GM19324 (cell line): ENCODE data around the gene L3MBTL4.

ENCODE experiments used
- ATAC-seq: cut with Tn5 transposase; IDR thresholded peaks from one replicate; pipeline ENCODE4 v1.9.1; 2021; ENCODE audit warnings: mild to moderate bottlenecking, moderate library complexity; ENCODE audit not compliant: unreplicated experiment, low FRiP score

L3MBTL4 gene

DNA sequence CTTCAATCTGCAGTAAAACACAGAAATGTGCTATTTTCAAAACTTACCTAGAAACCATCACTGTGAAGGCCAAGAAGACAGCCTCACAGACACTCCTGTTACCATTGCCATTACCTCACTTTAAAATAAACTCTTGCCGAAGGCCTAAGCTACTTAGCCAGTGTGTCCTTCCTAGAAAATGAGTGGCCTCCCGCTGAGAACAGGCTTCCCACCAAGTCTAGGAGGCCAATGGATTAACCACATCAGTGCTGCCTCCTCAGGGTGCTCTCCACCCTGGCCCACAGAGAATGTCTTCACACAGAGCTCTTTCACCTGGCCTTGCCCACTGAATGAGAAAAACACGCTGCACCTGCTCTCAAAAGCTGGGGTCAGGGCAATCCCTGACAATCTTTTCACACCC lies 47.5 kb downstream of the L3MBTL4 start:
- ATAC-seq = no peak

DNA sequence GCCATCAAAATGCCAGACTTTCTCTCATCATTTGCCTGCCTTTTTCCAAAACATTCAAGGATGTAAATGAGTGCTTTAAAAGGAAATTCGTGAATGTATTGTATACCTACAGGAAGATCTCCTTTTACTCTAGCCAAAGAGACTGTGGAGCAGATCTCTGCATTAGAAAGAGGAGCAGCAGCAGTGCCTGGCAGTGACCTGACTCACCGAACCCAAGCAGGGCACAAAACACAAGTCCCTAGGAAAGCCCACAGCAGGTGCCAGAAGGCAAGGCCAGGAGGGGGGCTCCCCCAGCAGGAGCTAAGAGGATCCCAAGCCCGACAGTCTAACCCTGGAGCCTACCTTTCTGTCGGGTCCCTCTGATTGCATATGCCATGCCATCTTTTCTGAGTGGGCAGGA lies 47.9 kb downstream of the L3MBTL4 start:
- ATAC-seq = no peak

DNA sequence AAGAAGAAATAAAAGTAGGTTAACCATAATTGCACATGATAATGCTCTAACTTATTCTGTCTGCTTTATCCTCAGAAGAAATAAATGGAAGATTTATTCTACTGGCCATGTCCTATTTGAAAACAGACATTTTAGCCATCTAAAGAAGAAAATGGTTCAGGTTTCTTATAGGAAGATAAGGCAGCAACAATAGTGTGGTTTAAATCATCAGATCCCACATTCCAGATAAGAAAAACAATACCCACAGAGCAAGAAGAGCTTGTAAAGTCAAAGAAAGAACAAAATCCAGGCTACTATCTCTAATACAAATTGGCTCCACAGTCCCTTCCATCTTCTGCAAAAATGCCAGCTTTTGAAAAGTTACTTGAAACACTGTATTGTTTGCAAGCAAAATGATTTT lies 49.3 kb downstream of the L3MBTL4 start:
- ATAC-seq = no peak

DNA sequence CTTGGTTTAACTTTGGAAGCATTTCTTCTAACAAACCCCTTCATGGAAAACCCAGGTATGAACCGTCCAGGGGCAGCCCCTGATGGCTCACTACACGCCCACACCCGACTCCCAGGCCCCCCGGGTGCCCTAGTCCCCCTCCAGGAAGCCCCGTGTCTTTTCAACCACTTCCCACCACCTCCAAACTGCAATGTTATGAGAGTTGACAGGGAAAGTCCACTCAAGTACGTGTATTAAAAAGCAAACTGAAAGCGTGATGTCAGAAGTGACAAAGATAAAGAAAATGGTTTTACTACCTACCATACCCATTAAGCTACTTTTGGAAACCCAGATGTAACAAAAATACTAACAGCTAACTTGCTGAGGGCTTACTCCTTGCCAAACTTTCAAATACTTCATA lies 51.5 kb downstream of the L3MBTL4 start:
- ATAC-seq = peak; percentile 63

DNA sequence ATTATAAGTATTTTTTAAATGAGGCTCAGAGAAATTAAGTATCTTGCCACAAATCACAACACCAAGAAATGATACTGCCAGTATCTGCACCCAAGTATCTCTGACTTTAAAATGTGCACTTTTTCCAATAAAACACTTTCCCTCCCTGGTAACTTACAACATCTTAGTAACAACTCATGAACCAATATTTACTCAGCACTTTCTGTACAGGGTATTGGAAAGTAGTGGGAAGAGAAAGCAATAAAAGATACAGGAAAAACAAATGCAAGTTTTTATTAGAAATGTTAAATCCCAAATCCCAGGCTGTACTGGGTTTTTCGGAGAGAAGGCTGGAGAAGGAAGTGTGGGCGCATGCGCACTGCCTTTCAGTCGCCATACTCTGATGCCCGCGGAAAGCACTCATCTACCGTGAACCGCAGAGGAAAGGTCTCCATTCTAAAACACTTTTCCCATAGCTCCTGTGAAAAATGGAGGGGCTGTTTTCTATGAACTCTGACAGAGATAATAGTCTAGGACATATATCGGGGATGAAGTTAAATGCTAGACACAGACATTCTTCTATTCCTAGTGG lies 52.1 kb downstream of the L3MBTL4 start:
- no peak for ATAC-seq

DNA sequence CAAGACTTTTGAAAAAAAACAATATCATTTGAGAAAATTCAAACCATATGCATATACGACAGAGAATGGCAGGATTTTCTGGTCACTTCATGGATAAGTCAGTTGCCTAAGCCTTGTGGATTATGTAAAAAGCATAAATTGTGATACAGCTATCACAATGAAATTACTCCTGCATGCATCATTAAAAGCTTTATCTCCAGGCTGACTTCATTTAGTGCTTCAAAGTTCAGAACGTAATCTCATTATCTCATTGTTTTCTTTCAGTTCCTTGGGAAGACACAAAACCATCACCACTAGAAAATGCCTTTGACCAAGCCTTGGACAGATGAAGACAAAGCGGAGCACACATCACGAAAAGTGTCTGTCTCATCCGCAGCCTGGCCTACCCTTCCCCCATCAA lies 57.0 kb downstream of the L3MBTL4 start:
- ATAC-seq = no peak

DNA sequence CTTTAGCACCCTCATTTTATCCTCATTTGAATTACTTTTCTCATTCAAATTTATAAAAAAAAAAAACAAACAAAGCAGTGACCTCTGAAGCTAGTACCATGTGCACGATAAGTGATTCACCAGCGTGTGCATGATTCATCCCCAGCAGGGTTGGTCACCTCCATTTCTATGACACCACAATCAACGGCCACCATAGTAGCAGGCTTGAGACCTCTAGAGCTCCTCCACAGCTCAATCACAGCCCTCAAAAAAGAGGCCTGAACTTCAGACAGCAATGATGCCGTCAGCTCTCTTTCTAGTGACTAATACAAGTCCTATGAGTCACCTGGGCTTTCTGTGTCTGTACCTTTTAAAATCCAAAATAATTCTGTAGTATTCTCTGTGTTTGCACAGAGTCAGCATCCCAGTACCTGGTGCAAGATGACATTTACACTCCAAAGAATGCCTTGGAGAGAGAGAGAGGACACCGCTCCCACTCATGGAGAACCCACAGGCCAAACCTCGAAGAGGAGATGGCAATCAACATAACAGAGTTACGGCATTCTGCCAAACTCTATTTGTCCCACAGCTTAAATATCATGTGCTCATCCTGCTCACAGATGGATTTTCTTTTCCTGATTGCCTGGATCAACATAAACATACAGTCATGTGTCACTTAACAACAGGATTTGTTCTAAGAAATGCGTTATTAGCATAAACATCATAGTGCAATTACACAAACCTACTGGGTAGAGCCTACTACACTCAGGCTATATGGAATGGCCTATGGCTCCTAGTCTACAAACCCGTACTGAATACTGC lies 58.7 kb downstream of the L3MBTL4 start:
- no peak for ATAC-seq

DNA sequence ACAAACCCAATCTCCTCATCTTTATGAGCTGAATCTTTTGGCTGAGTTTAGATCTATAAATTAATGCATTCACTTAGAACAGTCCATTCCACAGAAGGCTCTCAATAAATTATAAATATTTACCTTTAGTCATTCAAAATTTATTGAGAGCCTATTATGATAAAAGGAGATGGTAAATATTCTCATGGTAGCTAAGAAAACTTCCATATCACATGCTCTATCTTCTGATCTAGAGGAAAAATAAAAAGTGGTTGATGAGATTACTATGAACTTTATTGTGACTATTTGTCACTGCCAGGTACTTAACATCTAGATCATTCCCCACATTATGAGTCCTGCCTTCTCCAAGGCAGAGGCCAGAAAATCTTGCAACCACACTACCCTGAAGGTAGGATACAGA lies 62.4 kb downstream of the L3MBTL4 start:
- ATAC-seq = no peak

DNA sequence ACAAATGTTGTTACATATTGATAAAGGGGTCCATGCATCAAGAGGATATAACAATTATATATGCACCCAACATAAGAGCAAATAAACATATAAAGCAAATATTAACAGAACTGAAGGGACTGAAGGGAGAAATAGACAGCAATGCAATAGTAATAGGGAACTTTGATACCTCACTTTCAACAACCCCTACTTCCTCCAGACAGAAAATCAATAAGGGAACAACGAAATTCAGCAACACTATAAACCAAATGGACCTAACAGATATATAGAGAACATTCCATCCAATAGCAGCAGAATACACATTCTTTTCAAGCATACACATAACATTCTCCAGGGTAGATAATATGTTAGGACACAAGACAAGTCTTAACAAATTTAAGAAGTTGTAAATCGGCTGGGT lies 71.7 kb downstream of the L3MBTL4 start:
- ATAC-seq = no peak

DNA sequence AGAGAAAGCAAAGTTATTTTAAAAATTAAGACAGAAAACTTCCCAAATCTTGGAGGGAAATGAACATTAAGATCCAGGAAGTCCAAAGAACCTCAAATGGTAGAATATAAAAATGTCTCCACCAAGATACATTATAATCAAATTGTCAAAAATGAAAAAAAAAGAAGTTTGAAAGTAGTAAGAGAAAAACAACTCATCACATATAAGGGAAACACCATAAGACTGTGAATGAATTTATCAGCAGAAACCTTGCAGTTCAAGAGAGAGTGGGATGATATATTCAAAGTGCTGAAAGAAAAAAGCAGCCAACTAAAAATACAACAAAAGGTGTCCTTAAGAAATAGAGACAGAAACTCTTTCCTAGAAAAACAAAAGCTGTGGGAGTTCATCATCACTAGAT lies 73.0 kb downstream of the L3MBTL4 start:
- no peak for ATAC-seq

DNA sequence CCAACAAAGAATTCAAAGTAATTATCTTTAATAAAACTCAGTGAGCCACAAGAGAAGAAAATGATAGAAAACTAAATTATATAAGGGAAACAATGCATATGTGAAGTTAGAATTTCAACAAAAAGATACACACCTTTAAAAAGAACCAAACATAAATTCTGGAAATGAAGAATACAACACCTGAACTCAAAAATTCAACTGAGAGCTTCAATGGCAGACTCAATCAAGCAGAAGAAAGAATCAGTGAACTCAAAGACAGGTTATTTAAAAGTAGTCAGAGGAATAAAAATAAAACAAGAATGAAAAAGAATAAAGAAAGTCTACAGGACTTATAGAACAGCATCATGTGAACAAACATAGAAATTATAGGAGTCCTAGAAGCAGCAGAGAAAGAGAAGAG lies 73.4 kb downstream of the L3MBTL4 start:
- ATAC-seq = no peak

DNA sequence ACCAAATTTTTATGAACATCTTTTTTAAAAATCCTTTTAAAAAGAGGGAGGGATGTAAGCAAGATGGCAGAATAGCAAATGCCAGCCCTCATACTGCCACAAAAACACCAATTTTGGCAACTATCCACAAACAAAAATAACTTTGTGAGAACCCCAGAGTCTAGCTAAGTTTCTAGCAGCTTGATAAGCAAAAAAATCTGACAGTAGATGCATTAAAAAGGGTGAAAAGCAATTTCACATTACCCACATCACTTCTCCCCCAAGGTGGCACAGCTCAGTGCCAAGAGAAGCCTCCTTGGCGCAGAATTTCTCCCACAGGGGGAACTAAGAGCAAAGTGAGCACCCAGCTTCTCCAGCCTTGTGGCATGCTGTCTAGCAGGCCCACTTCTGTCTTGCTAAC lies 74.6 kb downstream of the L3MBTL4 start:
- no peak for ATAC-seq

DNA sequence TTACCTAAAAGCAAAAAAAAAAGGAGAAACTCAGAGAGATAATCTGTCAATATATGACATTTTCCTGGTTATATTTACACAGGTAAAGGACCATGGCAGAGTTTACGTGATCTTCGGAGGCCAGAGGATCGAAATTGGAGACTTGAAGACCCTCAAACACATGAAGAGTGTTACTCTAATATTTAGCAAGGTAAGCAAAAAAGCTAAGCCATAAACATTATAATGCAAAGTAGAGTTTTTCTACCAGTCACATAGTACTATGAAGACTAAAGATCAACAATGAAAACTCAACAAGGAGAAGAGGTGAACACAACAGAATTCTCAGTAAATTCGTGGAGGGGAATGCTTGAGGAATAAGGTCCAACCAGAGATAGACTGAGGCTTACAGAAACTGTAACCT lies 78.5 kb downstream of the L3MBTL4 start:
- ATAC-seq = no peak

DNA sequence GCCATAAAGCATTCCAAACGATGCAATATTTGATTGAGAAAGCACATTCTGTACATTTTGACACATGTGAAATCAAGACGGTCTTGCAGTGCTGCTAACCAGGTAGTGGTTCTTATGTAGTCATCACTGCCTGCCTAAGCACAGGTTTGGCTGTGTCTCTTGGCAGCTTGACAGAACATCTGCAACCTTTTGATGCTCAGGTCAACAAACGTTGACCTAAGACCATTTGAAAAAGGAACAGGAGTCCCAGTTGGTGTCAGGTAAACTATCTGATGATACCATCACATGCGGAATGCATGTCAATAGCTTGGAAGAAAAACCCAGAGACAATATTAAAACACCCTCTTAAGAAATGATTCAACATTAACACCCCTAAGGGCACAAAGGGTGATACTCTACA lies 80.7 kb downstream of the L3MBTL4 start:
- ATAC-seq = no peak

DNA sequence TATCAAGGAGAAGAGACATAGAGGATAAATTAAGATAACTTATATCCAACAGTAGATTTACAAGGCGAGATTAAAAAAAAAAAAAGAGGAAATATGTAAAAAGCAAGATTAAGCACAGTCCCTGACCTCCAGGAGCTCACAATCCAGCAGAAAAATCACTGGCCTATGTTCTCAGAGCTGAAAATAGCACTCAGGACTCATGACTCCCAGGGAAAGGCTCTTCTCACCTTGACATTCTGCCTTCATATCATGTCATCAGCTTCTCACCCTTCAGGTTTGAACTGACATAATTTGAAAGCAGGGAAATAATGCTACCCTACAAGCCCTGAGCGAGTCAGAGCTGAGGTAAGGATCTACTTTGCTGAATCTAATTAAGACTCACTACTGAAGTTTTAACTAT lies 82.8 kb downstream of the L3MBTL4 start:
- no peak for ATAC-seq

DNA sequence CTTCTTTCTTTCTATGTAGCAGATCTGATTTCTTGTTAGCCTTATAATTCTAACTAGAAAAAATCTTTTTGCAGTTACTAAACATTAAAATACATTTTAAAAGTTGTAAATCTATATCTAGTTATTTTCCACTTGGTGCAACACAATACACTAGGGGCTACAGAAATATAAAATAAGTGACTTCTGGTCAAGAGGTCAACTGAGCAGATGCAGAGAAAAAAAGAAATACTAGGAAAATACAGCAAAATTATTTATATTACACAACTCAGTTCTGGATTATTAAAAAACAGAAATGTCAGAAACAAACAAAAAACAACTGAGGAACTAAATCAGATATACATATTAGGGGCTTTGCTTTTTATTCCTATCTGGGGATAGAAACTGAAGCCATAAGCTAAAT lies 83.9 kb downstream of the L3MBTL4 start:
- ATAC-seq = no peak

DNA sequence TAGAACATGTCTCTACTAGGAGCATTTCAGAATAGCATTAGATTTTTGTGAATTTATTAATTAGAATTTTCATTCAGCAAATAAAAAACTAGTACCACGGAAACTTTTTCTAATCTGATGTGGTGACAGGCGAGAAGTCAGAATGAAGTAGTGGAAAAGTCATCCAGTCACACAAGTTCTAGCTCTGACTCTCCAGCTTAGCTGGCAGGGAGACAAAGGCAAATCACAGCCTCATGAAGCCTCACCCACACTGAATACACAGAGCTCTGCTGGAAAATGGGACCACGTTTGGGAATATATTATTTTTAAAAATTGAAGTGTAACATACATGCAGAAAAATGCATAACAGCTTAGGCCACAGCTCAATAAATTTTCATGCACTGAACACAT lies 86.1 kb downstream of the L3MBTL4 start:
- no peak for ATAC-seq

DNA sequence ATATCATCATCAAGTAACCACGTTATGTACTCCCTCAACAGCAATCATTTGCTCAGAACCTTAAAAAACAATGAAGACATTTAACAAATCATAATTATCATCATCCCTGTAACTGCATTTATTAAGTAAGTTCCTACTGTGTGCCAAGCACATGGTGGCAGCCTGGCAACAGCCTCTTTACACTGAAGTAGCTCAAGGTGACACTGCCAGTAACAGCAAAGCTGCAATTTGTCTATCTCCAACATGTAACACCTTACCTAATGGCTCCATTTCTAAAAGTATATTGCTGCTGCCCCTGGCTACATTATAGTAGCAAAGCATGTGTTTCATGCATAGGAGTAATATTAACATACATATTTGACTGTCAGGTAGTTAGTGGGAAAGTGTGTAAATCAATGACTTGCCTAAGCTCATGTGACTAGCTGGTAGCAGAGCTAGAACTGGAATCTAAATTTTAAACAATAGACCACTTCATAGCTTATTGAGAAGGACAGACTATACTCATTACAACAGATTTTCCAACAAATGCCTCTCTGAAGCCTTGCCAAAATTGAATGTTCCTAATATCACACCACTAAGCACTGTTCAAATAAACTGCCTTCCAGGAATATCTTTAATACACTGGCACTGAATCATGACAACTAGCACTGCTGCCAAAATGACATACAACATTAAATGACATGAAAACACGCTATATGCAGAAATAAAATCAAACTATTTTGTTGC lies 86.7 kb downstream of the L3MBTL4 start:
- no peak for ATAC-seq

DNA sequence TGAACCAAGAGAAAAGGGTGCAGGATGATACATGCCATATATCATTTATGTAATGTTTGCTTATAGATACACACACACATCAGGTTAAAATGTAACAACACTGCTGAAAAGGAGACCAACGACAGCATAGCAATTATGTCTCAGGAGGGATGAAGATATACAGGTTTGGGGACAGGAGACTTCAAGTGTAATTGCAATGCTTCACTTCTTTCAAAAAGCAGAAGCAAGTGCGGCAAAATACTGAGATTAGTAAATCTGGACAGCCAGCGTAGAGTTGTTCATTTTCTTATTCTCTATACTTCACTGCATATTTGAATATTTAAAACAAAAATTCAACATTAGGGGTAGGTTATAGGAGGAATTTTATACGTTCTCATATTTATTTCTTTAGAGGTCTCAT lies 87.2 kb downstream of the L3MBTL4 start:
- no peak for ATAC-seq

DNA sequence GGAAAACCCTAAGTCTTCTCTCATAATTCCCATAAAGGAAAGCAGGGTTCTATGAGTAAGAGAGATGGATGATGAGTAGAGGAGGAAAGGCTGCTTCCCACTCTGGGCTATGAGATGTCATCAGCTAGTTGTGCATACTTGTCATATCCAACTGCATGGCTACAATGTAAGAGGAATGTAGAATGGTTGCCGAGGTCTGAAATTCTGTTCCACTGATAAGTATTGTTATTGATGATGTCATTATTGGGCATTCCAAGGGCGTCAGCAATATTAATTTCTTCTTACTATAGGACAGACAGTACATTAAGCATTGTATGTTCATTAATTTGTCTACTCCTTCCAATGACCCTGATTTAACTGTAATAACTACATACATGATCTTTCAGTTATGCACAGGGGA lies 88.1 kb downstream of the L3MBTL4 start:
- no peak for ATAC-seq

DNA sequence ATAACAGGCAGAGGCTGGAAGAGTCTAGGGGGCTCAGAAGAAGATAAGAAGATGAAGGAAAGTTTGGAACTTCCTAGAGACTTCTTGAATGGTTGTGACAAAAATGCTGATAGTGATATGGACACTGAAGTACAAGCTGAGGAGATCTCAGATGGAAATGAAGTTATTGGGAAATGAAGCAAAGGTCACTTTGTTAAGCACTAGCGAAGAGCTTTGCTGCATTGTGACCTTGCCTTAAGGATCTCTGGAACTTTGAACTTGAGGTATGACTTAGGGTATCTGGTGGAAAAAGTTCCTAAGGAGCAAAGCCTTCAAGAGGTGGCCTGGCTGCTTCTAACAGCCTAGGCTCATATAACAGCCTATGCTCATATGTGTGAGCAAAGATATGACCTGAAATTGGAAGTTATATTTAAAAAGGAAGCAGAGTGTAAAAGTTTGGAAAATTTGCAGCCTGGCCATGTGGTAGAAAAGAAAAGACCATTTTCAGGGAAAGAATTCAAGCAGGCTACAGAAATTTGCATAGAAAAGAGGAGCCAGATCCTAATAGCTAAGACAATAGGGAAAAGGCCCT lies 91.3 kb downstream of the L3MBTL4 start:
- ATAC-seq = no peak
